Stimulated activated CD4-positive, alpha-beta T cell treated with anti-CD3 and anti-CD28 coated beads, TNF-alpha, amount 100 ng/mL, for 1 hour (primary cell): Measurements from ENCODE around the gene CARD10.

Experiments used
- DNase-seq, 3 donors: peaks; one replicate each; pipeline ENCODE4 v3.0.0-alpha.2; 2020; ENCODE audit warnings: low read depth in 3 of 3, low spot score in 1 of 3

The CARD10 gene, protein sequence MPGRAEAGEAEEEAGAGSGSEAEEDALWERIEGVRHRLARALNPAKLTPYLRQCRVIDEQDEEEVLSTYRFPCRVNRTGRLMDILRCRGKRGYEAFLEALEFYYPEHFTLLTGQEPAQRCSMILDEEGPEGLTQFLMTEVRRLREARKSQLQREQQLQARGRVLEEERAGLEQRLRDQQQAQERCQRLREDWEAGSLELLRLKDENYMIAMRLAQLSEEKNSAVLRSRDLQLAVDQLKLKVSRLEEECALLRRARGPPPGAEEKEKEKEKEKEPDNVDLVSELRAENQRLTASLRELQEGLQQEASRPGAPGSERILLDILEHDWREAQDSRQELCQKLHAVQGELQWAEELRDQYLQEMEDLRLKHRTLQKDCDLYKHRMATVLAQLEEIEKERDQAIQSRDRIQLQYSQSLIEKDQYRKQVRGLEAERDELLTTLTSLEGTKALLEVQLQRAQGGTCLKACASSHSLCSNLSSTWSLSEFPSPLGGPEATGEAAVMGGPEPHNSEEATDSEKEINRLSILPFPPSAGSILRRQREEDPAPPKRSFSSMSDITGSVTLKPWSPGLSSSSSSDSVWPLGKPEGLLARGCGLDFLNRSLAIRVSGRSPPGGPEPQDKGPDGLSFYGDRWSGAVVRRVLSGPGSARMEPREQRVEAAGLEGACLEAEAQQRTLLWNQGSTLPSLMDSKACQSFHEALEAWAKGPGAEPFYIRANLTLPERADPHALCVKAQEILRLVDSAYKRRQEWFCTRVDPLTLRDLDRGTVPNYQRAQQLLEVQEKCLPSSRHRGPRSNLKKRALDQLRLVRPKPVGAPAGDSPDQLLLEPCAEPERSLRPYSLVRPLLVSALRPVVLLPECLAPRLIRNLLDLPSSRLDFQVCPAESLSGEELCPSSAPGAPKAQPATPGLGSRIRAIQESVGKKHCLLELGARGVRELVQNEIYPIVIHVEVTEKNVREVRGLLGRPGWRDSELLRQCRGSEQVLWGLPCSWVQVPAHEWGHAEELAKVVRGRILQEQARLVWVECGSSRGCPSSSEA

DNA sequence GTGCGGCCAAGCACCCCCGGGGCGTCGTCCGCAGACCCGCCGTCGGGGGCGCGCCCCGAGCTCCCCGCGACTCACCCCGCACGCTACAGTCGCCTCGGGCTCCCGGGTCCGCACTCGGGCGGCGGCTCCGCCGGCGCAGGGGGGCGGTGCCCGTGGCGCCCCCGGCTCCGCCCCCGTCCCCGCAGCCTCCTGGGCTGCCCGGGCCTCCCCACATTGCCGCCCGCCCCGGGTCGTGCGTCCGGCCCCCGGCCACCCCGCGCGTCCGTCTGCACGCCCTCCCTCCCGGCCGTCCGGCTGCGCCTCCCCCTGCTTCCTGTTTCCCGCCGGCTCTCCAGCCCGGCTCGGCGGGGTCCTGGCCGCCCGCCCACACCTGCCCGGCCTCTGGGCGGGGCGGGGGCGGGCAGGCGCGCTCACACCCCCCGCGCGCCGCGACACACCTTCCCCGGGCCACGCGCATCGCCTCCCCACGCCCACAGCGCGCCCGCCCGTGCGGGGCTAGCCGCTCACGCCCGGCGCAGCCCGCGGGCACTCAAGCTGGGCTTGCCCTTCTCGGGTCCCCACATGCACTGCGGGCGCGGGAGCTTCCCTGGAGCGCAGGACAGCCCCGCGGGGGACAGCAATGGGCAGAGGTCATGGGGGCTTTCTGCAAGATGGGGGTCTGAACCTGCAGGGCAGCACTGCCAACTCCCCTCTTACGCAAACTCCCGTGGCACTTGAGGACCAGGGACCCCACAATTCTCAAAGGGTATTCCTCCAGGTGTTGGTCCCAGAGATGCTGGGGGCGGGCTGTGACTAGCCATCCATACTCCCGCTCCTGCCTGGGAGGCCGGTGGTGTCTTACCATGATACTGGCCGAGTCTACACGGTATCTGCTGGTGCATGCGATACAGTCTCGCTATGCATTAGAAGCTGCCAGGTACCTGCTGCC is at the start of gene CARD10:
TSS of gene CARD10 (minus strand) at position 148 of the 928 bp plus-strand sequence. CDS start 215 bp downstream, outside the sequence.
- no peak for DNase-seq

DNA sequence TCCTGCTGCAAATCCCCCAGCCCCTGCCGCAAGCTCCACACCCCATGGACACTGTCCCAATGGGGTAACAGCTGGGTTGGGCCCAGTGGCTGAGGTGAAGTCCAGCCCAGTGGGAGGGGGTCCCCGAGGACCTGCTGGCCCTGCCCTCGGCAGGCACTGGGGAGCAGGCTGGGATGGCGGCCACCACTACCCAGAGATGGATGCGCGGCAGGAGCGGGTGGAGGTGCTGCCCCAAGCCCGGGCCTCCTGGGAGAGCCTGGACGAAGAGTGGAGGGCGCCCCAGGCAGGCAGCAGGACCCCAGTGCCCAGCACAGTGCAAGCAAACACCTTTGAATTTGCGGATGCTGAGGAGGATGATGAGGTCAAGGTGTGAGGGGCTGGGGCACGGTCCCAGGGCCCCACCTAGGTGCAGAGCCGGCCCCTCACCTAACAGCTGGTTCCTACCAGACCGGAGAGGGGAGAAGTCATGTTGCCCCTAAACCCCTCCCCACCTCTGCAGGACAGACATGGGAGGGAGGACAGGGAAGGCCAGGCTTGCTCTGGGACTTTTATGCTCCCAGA is 49.3 kb upstream of the CARD10 start:
- DNase-seq, result no peak

DNA sequence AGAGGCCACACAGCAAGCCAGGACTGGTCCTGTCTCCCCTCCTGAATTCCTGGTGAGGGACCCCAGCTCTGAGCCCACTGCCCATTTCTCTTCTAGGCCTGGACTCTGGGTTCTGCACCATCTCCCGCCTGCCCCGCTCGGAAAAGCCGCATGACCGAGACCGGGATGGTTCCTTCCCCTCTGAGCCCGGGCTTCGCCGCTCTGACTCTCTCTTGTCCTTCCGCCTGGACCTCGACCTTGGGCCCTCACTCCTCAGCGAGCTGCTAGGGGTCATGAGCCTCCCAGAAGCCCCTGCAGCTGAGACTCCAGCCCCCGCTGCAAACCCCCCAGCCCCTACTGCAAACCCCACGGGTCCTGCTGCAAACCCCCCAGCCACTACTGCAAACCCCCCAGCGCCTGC is 48.8 kb upstream of the CARD10 start:
- DNase-seq, result no peak

DNA sequence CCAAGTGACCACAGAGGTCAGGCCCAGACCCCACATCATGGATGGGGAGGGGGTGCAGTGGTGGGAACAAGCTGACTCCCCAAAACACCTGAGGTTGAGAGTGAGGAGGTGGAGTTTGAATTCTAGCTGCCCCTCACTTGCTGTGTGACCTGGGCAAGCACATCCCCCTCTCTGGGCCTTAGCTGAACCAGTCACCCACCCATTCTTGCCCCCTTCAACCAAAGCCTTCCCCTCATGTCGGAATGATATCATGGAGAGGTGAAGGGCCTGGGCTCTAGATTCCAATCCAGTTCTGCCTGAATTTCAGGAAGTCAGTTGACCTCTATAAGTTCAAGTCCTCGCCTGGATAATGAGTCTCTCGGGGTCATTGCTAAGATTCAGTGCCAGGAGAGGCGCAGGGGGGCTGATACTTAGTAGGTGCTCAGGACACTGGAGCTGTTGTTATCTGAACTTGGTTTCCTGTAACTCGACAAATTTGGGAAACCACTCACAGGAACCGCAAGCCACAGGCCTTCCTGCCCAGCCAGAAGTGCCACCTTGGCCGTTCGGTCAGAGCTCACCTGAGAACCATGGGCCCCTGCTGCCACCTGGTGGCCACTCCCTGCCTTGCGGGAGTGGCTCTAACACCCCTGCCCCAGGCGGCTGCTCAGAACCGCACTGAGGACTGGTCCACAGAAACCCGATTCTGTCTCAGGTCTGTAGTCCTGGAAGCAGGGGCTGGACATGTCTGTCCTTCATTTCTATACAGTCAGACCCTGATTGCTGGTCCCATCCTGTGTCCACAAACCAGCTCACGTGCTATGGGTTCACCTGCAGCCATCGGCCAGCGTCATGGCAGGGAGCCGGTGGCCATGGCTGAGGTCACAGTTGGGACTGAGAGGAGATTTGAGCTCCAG is 47.9 kb upstream of the CARD10 start:
- peak; percentile 75 to 85 (median 81) for DNase-seq

DNA sequence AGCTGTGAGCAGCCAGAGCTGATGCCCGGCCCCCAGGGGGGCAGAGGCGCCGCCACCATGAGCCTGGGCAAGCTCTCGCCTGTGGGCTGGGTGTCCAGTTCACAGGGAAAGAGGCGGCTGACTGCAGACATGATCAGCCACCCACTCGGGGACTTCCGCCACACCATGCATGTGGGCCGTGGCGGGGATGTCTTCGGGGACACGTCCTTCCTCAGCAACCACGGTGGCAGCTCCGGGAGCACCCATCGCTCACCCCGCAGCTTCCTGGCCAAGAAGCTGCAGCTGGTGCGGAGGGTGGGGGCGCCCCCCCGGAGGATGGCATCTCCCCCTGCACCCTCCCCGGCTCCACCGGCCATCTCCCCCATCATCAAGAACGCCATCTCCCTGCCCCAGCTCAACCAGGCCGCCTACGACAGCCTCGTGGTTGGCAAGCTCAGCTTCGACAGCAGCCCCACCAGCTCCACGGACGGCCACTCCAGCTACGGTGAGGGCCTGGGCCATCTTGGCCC is 47.2 kb upstream of the CARD10 start:
- peak in 1 of 3 donors; percentile 8 for DNase-seq

DNA sequence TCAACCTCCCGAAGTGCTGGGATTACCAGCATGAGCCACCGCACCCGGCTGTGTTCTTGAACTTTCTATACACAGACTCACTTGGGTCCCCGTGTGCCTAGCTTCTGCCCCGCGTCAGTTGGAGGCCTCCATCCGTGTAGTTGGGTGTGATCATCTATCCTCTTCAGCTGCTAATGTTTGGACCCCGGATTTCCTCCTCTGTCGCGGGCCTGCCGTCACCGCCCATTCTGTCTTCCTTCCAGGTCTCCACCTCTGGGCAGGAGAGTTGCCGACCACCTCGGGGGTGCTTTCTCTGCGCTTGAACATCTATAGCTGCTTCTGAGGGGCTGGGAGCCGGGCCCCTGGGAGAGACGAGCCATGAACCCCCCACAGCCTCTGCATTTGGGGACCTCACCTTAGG is 46.6 kb upstream of the CARD10 start:
- no peak for DNase-seq

DNA sequence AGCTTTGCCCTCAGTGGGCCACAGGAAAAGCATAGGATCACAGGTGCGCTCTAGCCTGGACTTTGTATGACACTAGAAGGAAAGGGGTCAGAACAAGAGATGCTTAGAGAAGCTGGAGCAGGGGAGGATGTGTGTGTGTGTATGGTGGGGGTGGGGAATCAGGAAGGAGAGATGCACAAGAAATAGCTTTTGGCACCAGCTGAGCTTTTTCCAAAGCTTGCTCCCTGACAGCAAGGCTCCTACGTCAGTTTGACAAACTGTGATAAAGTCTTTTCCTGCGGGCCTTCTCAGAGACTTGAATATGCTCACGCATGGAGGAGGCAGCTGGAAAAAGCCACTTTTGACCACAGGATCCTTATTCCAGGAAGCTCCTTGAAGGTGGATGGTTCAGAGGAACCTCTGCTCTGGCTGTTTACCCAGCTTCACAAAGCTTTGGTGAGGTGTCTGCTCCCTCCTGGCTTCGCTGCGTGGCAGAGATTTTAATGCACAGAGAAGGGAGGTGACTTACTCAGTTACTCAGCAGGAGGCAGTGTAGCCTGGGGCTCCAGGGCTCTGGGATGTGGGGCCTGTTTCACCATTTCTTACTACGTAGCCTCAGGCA is 45.0 kb upstream of the CARD10 start:
- DNase-seq, result no peak

DNA sequence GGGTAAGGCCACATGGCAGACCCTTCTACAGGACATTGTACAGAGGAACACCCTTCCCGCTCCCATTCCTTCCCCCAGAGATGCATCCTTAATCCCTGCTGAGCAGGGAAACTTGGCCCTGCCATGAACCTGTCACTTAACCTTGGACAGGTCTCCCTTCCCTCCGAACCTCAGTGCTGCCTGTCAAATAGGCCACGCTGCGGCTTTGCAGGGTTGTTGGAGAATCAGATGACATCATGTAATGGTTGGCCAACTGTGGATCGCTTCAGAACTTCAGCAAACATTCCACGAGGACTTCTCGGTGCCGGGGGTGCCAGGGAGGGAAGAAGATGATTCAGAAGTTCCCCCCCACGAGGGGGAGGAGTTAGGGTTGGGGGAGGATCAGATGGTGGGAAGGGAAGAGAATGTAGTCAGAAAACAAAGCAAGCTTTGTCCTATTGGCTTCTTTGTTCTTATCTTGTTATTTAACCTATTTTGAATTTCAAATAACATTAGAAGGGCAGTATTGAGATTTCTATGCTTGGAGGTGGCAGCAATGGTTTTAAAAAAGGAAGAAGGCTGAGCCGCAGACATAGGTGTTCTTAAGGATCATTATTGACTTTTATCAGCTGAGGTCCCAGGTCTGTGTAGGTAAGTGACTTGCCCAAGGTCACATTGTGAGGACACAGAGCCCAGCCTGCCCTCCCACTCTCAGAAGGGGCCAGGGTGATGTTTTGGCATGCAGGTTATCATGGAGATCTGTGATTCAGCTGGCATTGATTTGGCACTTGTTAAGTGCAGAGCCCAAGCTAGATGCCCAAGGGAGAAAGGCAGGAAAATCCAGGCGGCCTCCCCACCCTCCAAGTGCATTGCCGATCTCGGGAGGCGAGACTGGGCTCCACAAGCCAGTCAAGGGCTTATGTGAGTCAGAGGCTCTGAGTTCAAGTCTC is 44.2 kb upstream of the CARD10 start:
- no peak for DNase-seq

DNA sequence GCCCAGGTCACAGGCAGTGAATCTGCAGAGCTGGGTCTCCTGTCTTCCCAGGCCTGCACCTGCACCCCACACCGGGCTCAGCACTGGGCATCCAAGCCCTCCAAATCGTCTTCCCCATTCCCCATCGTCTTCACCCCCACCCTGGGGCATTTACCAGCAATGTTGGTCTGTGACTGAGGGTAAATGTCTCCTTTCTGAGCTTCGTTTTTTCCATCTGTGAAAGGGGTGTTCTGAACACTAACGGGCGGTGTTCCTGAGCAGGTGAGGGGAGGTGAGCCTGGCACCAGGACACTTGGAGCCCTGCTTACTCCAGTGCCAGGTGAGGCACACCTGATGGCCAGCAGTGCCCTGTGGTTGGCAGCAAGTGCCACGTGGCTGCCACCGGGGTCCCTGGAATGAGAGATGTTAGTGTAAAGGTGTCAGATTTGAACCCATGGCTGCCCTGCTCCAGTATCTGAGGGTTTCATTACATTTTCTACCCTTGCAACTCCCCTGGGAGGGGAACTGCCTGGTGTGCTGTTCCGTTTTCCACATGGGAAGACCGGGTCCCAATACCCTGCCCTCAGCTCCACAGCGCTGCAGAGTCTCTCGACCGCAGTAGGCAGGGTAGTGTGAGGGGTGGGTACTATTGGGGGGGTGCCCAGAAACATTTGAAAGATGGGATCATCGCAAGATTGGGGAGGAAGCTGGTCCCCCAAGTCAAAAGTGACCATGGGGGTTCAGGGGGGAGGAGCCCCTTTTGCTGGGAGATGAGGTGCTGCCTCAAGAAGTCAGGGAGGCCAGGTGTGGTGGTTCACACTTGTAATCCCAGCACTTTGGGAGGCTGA is 43.0 kb upstream of the CARD10 start:
- no peak for DNase-seq

DNA sequence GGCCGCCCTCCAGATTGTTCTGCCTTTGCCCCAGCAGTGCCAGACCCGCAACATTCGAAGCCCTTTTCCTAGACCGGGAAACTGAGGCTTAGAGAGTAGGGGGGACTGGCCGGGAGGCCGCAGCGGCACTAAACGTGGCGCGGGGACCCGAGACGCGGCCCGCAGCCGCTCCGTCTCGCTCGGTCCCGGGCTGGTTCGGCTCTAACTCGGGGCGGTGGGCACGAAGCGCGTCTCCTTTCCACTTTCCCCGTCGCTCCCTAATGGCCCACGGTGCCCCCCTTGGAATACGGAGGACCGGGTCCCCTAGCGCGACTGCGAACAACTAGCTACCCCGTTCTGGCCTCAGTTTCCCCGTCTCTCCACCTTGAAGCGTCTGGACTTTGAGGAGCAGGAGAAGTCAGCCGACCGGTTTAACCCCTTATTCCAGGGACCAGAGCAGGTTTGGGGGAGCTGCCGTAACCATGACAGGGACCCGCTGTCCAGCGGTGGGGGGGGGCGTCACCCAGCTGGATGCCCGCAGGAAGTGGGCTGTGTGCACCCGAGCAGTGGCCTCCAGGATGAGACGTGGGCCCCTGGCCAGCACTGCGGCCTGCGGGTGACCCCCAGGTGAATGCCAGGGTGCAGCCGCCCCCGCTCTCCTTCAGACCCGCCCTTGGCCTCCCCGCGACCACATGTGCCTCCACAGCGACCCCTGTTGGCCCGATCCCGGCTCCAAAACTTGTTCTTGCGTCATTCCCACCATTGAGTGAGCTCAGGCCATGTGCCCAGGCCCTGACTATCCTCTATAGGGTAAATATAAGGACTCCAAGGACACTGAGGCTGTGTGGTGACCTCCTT is 42.2 kb upstream of the CARD10 start:
- DNase-seq, result peak; percentile 24 to 80 (median 50)

DNA sequence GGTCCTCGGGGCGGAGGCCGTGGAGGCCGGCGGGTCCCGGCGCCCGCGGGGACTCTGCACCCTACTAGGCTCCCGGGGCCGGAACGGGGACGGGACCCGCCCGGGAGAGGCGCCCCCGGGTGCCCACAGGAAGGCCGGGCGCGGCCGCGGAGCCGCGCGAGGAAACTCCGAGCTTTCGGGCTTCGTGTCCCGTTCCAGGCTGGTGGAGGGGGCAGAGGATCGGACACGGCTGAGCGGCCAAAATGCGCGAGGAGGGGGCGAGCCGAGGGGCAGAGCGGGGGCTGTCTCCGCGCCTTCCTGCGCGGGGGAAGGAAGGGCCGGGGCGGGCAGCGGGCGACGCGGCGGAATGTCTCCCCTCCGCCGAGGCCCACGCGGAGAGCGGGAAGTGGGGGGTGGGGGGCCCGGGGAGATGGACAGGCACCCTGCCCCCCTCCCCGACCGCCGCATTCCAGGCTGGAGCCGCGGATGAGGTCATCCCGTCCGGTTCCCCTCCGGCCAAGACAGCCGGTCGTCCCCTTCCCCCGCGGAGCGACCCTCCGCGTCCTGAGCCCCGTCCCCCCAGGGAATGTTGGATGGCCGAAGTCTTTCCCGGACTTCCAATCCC is 41.5 kb upstream of the CARD10 start:
- DNase-seq, result no peak

DNA sequence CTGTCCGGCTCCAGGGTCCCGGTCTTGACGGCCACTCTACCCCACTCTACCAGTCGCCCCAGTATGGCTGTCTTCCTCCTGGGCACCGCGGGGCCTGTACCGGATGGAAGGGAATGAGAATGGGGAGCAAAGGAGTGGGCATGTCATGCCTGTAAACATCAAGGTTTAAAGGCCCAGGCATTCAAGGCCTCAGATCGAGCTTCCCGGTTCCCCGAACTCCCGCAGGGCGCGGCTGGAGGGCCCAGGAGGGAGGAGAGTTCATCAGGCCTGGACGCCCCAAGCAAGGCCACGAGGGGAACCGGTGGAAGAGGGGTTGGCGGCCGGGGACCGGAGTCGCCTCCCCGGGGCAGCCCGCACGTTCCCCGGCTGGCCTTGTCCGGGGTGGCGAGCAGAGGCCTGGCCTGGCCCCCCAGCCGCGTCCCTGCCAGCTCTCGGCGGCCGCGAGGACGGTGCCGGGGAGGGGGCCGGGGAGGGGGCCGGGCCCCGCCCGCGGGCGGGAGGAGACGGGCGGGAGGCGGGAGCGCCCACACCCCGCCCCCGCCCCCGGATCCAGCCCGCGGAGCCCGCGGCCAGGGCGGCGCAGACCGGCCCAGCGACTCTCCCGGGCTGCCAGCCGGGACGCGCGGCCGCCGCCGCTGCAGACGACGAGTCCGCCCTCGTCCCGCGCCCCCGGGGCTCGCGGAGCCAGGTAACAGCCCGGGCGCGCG is 40.8 kb upstream of the CARD10 start, which contains the start of gene CDC42EP1:
TSS of gene CDC42EP1 (plus strand) at position 580 of the 707 bp plus-strand sequence. CDS start 5,870 bp downstream, outside the sequence.
- no peak for DNase-seq

DNA sequence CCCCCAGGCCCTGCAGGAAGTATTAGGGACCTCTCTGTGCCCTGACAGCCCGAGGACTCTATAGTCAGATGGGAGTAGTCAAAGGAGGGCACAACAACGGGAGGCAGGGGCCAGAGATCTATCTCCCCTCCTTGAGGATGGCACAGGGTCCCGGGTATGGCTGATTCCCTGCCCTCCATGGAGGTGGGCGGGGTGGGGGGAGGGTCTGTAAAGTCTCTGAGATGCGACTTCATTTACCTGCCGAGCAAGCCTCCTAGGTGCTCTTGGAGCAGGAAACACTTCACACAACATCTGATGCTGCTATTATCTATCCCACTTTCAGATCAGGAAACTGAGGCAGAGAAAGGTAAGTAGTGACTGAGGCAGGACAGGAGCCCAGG is 40.3 kb upstream of the CARD10 start:
- no peak for DNase-seq

DNA sequence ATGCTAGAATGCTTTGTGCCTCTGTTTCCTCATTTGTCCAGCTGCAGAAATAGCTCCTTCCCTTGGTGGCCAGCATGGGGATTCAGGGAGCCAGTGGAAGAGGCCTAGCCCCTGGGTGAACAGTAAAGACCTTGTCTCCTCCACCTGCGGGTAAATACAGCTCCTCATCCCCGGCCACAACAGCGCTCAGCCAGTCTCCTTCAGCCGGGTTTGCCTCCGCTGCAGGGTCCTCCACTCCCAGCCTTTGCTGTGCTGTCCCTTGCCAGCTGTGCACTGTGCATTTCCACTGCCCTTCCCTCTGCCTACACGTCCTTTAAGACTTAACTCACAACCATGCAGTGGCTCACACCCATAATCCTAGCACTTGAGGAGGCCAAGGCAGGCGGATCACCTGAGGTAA is 39.6 kb upstream of the CARD10 start:
- no peak for DNase-seq
